Activated CD4-positive, alpha-beta T cell treated with anti-CD3 and anti-CD28 coated beads for 24 hours (primary cell): ENCODE results near the gene PPM1M.

ENCODE experiments used
- DNase-seq, 2 donors: peaks; one replicate each; pipeline ENCODE4 v3.0.0-alpha.2; 2020; ENCODE audit warnings: low read depth in 2 of 2

Gene PPM1M

DNA sequence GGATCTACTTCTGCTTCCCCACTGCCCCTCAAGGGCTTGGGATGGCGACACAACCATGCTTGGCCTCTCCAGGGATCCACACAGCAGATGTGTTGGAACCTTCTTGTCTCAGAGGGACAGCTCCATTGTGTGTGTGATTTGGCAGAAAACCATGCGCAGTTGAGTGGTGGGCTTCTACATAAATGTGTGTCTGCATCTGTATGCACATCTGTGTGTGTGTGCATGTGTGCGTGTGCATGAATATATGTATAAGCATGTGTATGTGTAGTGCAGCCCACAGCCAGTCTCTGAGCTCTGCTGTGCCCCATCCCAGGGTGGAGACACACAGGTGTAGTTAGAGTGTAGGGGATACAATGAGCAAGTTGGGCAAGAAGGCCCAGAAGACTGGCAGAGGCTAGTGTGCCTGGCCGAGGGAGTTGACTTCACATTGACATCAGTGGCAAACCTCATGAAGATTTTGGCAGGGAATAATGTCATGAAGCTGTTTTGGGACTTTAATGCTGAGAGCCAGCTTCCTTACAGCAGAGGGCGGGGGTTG is 50.2 kb downstream of the PPM1M start:
- no peak for DNase-seq

DNA sequence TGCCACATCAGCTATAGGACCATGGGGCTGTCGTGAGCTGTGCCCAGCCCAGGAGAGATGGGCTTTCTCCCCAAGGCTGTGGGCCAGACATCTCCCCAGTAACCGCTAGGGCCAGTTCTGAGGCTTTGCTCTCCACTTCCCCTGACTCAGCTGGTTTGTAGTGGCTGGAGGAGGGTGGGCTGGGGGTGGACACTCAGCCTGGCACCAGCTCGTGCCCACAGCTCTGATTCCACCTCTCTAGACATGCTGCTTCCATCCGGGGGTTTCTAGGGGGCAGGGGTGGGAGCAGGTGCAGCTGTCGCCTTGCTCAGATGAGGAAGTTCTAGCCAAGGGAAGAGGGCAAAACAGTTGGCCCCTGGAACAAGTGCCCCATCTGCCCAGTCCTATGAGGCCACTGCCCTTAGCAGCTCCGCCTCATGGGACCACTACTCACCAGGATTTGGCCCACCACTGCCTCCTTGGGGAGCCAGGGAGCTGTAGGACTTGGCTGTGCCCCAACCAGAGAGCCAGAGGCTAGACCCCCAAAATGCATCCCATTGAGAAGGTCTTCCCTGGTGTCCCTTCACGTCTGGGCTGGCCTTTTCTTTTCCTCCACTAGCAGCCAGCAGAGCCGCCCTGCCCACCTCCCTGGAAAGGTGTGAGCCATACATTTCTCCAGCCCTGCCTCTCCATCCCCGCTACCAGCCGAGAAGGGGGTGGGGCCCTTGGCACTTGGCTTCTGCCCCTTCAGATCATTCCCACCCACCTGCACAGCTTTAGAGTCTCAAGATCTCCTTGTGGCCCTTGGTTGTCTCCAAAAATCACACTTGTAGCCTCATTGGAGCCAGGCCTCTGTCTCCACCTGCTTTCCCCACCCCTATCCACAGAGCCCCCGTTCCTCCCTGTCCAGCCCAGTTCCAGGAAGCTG is 51.9 kb downstream of the PPM1M start:
- DNase-seq: no peak

DNA sequence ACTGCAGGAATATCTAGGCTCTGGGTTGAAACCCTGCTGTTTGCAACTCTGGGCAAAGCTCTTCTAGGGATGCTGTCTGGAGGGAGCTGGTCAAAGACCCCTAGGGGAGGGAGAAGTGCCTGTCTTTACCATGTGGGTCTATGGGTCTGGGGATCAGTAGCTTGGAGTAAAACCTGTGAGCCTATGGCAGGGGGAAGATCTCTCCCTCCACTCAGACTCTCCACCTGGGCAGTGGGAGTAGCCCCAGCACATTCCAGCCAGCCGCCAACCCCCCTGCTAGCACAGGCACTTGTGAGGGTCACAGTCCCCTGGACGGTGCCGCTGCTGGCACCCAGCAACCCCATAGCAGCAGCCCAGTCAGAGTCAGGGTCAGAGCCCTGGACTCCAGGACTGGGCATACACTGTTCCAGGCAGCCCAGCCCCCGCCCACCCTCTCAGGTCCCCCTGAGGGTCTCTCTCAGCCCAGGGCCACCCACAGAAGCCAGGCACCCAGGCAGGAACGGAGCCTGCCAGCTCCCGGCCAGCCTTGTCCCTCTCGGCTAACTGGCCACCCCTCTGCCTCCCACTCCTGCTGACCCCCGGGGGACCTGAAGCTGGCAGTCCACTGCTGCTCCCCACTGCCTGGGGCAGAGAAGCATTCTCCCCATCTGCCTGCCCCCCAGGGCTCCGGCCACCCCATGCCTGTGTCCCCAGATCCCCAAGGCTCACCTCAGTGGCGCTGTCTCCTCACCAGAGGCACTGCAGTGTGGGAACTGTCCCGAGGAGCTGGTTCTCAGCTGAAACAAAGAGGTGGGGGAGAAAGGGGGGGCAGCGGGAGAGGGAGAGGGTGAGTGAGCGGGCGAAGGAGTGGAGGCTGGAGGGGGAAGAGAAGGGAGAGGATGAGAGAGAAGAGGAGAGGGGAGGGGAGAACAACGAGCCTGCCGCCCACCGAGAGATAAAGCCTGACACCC is 52.9 kb downstream of the PPM1M start:
- no peak for DNase-seq

DNA sequence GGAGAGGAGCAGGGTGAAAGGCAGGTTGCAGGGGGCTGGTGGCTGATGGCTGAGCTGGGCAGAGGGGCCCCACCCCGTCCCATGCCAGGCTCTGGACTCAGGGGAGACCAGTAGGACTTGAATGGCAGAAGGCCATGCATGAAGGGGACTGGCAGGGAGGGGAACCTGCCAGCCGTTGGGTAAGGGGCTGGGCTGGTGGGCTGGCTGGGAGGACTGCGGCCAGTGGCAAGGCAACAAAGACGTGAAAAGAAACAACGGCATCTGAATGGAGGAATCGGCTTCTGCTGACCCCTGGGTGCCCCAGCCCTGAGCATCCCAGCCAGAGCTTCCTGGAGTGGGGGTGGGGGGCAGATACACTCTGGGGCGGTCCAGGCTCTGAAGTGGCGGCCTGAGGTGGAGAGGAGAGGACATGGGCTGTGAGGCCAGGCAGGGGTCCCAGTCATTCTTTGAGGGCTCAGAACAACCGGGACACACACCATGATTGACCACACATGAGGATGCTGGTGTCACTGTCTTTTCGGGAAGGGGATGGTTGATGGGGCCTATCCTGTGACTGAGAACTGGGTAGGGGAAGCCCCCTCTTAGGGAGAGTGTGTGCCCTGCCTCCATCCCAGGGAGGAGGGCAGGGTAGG is 53.8 kb downstream of the PPM1M start:
- DNase-seq: no peak
